Activated naive CD4-positive, alpha-beta T cell treated with anti-CD3 and anti-CD28 coated beads, Interleukin-2, amount 50 U/mL, for 16 hours (primary cell): ENCODE results near the gene SESN1.
"Not testable (repeated sequence)": the region's sequence is repeated elsewhere in the genome, so short reads cannot be mapped to it uniquely, and the experiment has no call there.

Experiments used
- DNase-seq: peaks from one replicate; pipeline ENCODE4 v3.0.0-alpha.2; 2020

The SESN1 gene

DNA sequence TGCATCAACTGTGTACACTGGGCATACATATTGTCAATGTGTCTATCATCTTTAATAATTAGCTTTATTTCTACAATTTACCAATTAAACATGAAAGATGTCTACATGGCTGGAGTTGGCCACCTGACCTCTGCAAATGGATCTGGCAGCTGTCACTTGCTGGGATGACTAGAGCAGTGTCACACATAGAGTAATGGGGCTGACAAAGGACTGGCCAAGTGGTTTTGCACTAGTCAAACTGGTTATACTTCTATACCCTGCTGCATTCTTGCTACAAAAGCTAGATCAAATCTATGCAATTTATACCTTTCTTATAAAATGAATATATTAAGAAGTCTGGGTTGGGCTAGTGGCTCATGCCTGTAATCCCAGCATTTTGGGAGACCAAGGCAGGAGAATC, 99.3 kb downstream of the SESN1 start:
- DNase-seq: no peak

DNA sequence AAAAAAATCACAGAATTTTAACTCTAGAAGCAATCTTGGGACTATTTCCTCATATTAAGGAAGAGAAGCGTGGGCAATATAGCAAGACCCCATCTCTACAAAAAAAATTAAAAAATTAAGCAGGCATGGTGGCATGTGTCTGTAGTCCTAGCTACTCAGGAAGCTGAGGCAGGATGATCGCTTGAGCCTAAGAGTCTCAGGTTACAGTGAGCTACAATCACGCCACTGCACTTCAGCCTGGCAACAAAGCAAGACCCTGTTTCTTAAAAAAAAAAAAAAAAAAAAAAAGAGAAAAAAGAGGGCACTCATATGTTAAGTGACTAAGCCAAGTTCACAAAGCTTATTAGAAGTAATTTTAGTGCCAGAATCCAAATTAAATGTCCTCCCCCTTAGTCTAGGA, 100.8 kb downstream of the SESN1 start:
- no peak for DNase-seq

DNA sequence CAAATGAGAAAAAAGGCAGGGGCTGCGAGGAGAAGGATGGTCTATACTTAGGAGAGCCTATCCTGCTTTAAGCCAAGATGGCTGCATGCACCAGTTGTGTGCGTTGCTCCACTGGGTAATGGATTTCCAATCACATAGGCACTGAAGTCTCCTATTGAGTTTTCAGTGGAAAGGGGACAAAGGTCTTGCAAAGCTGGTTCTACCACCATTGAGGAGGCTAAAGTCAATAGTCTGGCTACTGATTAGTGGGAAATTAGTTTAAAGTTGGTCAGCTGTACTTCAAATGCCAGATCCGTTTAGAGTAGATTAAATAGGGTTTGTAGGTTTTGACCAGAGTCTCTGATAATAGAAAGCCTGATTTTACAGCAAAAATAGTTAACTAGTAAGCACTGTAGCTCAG, 104.9 kb downstream of the SESN1 start:
- DNase-seq: no peak

DNA sequence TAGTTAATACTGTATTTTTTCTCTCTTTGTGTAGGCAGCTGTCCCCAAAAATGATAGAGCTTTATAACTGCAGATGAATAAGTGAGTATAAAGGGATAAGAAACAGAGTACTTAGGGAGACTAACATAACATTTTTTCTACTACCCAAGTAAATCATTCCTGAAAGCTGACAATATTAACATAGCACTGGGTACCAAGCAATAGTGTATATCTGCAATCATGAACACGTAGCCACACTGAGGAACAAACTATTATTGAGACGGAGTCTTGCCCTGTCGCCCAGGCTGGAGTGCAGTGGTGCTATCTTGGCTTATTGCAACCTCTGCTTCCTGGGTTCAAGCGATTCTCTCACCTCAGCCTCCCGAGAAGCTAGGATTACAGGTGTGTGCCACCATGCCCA, 105.9 kb downstream of the SESN1 start:
- no peak for DNase-seq

DNA sequence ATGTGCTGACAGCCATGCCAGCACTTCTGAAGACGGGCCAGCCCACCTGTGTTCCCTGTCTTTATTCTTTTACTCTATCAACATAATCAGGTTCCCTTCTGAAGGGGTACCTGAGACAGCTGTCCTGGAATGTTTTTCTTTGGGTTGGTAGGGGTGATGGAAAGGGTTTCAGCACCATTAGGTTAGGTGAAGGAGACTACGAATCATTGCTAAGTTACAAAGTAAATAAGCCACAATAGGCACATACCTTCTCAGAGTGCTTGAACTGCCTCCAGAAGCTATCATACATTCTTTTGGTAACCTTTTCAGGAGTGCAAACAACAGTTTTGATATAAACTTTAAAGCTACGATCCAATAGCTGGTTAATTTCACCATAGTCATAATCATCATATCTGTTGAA, 106.3 kb downstream of the SESN1 start:
- DNase-seq: no peak

- DNase-seq: no peak
Observed at GRCh38 chr6:108987156-108987555, 107.5 kb downstream of the SESN1 start.

- no peak for DNase-seq
Observed at GRCh38 chr6:108985301-108985700, 109.3 kb downstream of the SESN1 start.

DNA sequence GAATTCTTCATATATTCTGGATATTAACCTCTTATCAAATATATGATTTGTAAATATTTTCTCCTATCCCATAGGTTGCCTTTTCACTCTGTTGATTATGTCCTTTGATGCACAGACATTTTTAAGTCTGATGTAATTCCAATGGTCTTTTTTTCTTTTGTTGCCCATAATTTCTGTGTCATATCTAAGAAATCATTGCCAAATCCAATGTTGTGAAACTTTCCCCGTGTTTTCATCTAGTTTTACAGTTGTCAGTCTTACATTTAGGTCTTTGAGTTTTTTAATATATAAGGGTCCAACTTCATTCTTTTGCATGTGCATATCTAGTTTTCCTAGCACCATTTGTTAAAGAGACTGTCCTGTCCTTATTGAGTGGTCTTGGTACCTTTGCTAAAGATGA, 111.5 kb downstream of the SESN1 start:
- DNase-seq: no peak

DNA sequence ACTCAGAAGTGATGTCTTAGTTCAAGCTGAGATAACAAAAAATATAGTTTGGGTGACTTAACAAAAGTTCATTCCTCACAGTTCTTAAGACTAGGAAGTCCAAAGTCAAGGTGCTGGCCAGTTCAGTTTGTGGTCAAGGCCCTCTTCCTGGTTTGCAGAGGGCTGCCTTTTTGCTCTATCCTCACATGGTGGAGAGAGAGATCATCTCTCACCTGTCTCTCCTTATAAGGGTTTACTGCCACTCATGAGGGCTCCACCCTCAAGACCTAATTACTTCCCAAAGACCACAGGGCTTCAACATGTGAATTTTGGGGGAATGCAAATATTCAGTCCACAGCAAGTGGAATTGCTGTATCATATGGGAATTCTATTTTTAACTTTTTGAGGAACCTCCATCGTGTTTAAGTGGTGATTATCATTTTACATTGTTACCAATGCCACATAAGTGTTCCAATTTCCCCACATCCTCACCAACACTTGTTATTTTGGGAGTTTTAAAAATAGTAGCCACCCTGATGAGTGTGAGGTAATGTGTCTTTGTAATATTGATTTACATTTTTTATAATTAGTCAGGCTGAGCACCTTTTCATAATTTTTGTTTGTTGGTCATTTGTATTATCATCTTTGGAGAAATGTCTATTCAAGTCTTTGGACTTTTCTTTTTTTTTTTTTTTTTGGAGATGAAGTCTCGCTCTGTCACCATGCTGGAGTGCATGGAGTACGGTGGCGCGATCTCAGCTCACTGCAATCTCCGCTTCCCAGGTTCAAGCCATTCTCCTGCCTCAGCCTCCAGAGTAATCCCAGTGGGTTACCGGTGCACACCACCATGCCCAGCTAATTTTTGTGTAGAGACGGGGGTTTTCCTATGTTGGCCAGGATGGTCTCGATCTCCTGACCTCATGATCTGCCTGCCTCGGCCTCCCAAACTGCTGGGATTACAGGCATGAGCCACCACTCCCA, 112.2 kb downstream of the SESN1 start:
- no peak for DNase-seq

- not testable (repeated sequence) for DNase-seq
Observed at GRCh38 chr6:108978638-108979037, 116.0 kb downstream of the SESN1 start.

- DNase-seq: no peak
Observed at GRCh38 chr6:108974201-108974600, 120.4 kb downstream of the SESN1 start.

DNA sequence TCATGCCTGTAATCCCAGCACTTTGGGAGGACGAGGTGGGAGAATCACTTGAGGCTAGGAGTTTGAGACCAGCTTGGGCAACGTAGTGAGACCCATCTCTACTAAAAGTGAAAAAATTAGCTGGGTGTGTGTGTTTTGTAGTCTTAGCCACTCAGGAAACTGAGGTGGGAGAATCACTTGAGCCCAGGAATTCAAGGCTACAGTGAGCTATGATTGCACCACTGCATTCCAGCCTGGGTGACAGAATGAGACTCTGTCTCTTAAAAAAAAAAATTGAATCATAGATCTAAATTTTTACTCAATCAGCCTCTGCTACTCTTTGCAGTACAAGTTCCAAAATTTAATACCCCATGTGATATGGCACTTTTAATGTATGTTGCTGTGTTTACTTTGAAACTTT, 124.9 kb downstream of the SESN1 start:
- DNase-seq: no peak

GRCh38 chr6:108968325-108969316, 126.0 kb downstream of the SESN1 start:
- DNase-seq: no peak

- no peak for DNase-seq
Observed at GRCh38 chr6:108966855-108967755, 127.5 kb downstream of the SESN1 start.

- no peak for DNase-seq
Observed at GRCh38 chr6:108966251-108966650, 128.4 kb downstream of the SESN1 start.

GRCh38 chr6:108961985-108962384, 132.7 kb downstream of the SESN1 start:
- no peak for DNase-seq

- DNase-seq: no peak
Observed at GRCh38 chr6:108961077-108961476, 133.6 kb downstream of the SESN1 start.

DNA sequence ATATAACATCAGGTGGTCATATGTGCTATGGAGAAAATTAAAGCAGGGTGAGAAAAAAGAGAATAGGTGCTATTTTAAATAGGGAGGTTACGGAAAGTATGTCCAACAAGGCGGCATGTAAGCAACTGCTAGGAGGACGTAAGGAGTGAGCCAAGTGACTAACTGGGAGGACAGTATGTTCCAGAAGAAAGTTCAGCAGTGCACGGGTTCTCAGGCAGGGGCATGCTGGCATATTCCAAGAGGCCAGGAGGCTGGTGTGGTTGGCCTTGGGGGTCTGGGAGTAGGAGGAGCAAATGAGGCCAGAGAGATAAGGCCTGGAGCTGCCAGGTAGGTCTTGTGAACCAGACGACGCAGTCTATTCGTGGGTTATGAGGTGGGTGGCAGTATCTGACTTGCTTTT, 134.0 kb downstream of the SESN1 start:
- no peak for DNase-seq

- no peak for DNase-seq
Observed at GRCh38 chr6:108959972-108960582, 134.6 kb downstream of the SESN1 start.

DNA sequence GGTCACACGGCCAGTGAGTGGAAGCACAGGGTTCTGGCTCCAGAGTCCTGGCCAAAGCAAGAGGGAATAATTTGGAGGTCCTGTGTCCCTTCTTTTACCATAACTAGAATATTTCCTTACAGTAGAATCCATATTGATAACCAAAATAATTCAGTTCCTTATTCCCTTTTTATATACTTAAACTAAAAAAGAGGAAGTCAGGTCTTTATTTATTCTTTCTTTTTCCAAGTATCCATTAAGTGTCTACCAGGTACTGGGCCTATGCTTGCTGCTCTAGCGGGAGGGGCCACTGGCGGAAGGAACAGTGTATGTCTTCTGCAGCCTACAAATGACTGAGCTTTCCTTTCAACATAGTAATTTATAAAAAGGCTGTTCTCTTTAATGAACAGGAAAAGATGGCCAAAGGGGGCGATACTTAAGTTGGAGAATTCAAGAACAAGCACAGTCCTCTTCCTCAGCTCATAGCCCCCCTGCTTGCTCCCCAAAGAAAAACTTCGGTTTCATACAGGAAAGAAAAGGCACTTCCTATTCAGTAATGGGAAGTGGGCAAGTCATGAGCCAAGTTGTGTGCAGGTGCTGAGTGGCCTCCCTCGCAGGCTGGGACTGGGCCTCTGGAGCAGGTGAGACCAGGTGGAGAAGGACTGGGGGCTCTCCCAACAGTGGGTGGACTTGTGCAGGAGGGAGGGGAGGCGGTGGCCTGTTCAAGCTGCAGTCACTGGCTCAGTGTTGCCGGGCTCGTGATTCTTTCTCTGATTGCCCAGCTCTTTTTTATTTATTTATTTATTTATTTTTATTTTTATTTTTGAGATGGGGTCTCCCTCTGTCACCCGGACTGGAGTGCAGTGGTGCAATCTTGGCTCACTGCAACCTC, 135.5 kb downstream of the SESN1 start:
- DNase-seq: no peak

DNA sequence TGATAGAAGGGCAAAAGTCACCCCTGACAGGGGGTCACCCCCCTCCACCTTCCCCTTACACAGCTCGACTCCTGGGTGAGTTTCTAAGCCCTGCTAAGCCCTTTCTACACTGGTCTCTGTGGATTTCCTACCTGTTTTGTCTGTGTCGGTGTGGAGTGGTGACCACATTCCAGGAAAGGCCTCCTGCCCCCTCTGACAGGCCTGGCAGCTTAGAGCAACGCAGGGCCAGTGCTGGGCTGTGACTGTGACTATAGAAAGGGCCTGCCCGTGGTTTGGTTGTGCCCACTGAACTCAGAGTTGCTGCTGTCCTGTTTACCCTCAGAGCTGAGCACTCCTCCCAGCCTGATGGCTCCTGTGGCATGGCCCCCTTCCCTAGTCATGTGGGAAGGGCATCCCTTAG, 137.4 kb downstream of the SESN1 start:
- no peak for DNase-seq
